Heart left ventricle (tissue), 16 donors: ENCODE data around the gene BCR. TPM values are rescaled to one million over a fixed set of nuclear protein-coding genes. Genes with fewer than 3 reads are reported as not detected.
A peak's percentile ranks its signal among the peaks of the same experiment; 100 is the strongest.
"Not testable (repeated sequence)": the region's sequence is repeated elsewhere in the genome, so short reads cannot be mapped to it uniquely, and the experiment has no call there.

Experiments
- ATAC-seq, 4 donors: fragments of 200-7000 bp; cut with Tn5 transposase; one replicate each; pipeline ENCODE4 v1.9.1; 2020 to 2022; ENCODE audit warnings: moderate library complexity in 4 of 4, mild to moderate bottlenecking in 3 of 4, moderate number of reproducible peaks in 1 of 4
- DNase-seq, 5 donors: peaks; one replicate each; pipeline ENCODE4 v3.0.0-alpha.2; 2020
- H3K27ac ChIP-seq, 12 donors: fragments of 200-600 bp; sonication (generic) in 4 of 12; one replicate each; pipeline versions ENCODE4 v1.5.0 to v1.8.0; 2016 to 2022; ENCODE audit warnings: mild to moderate bottlenecking in 2 of 12
- H3K27me3 ChIP-seq, 9 donors: fragments of 200-600 bp; sonication (generic) in 2 of 9; one replicate each; pipeline versions ENCODE4 v1.5.1 to v1.8.0; 2016 to 2022; ENCODE audit warnings: mild to moderate bottlenecking in 3 of 9
- H3K36me3 ChIP-seq, 9 donors: fragments of 200-600 bp; sonication (generic) in 2 of 9; one replicate each; pipeline versions ENCODE4 v1.5.0 to v1.8.0; 2018 to 2022; ENCODE audit warnings: mild to moderate bottlenecking in 2 of 9
- H3K4me1 ChIP-seq, 12 donors: fragments of 200-600 bp; sonication (generic) in 4 of 12; one replicate each; pipeline versions ENCODE4 v1.5.0 to v1.8.0; 2016 to 2022; ENCODE audit warnings: mild to moderate bottlenecking in 3 of 12
- H3K4me3 ChIP-seq, 12 donors: fragments of 200-600 bp; sonication (generic) in 4 of 12; one replicate each; pipeline versions ENCODE4 v1.5.0 to v1.8.0; 2017 to 2022; ENCODE audit warnings: mild to moderate bottlenecking in 9 of 12, moderate library complexity in 4 of 12
- H3K9me3 ChIP-seq, 12 donors: fragments of 200-600 bp; sonication (generic) in 4 of 12; one replicate each; pipeline versions ENCODE4 v1.5.0 to v1.8.0; 2016 to 2022; ENCODE audit warnings: mild to moderate bottlenecking in 1 of 12
- CTCF ChIP-seq, 12 donors: fragments of 200-600 bp; sonication (generic) in 4 of 12; IDR thresholded peaks; one replicate each; pipeline versions ENCODE4 v1.5.0 to v1.8.0; 2018 to 2022; ENCODE audit warnings: antibody characterized with exemption in 12 of 12, mild to moderate bottlenecking in 5 of 12
- POLR2A ChIP-seq, 2 donors: fragments of 450-650 bp; IDR thresholded peaks; one replicate each; pipeline ENCODE4 v1.6.1; 2017; ENCODE audit warnings: antibody characterized with exemption in 2 of 2, mild to moderate bottlenecking in 2 of 2, moderate library complexity in 2 of 2
- WGBS, 4 donors: extraction: QIAGEN DNeasy Blood & Tissue Kit in 2 of 4; methylation state at CpG; one replicate each; pipeline versions ENCODE4 v1.1.5 to v1.1.7; 2013 to 2018; 5-methylcytosine and 5-hydroxymethylcytosine counted together
- intact Hi-C, 10 donors: fragments of 100-400 bp; cut with DNase I; formaldehyde crosslinking; loops; one replicate each; pipeline versions ENCODE4 v1.11.1 to v1.14.2; 2022
- polyA plus RNA-seq, 2 donors: library from polyadenylated mRNA; stranded (reverse); fragments of 200-250 nt; gene quantifications; one replicate each; pipeline ENCODE4 v1.2.3, GENCODE V29; 2013
- total RNA-seq, 9 donors: library from RNA; depleted of rRNA in 2 of 9; stranded (reverse); fragments of >200 nt in 2 of 9; fragmentation: NEBNext Ultra II Directional in 3 of 9; extraction: Animal tissue kit (Norgen Biotek cat#: 25700) in 3 of 9; gene quantifications; one replicate each; pipeline versions ENCODE4 v1.1.0 to v1.2.4, GENCODE V29; 2016 to 2023
- donor health status: ischemic (EF 13 %, LVEDD 7.1; RV severe dilation, severe dysfunction).
- donor health status: healthy with polysubstance abuse.
- donor health status: DM: no; HTN: yes; CAD: no.
- donor health status: DM: no; HTN: no; CAD: no.
- donor health status: ischemic (EF 25% LVEDD 6.9; RV normal size, moderate dysfunction).
- donor health status: ischemic (EF 25% LVEDD 5.7; RV mildly dilated, moderate dysfunction).
- donor health status: healthy.
- donor health status: DM: yes; HTN: yes; CAD: no.
- donor health status: ischemic (EF 35%, LVEDD 5.7; RV mildly dilated, moderate dysfunction).
- donor health status: nonischemic (EF 11% LVEDD 7.7; RV severe dilation, severe dysfunction).
- donor health status: DM: yes; HTN: yes; CAD: no.
- donor health status: PGD.
- donor health status: ischemic (EF 29% LVEDD 5.4; RV normal size, mild dysfunction).
- donor health status: nonischemic (EF 23%, LVEDD 6.1; RV moderate dilation, normal function).

Gene BCR
- total and polyA plus RNA-seq, 11 donors, result 12.6 to 51.1 (median 28.7) TPM

- ATAC-seq (no peak), DNase-seq (no peak)
- Histone ChIP-seq H3K27ac (no peak overlapping the region), H3K4me3 (no peak overlapping the region), H3K9me3 (no peaks in the 10 kb centered on the region), H3K27me3 (no peaks in the 10 kb centered on the region), H3K4me1 (peaks cover 0 to 10% (median 4%) of the 10 kb centered on the region in 12 donors), H3K36me3 (no peaks in the 10 kb centered on the region)
- 89 to 92% (median 90%) methylated on average over 10 of the region's 10 CpGs for WGBS, 4 donors
- intact Hi-C loops, result no loop called here
- no peak for TF ChIP-seq CTCF (IDR thresholded peaks at IDR 0.05)
- no peak for TF ChIP-seq POLR2A (IDR thresholded peaks at IDR 0.05)
Measured at GRCh38 chr22:23132376-23133091, 47.8 kb upstream of the BCR start.

- 90 to 92% (median 91%) methylated on average over 10 of the region's 10 CpGs for WGBS, 4 donors
- Histone ChIP-seq H3K4me1 (peaks cover 0 to 17% (median 5%) of the 10 kb centered on the region in 12 donors), H3K9me3 (no peaks in the 10 kb centered on the region), H3K27me3 (no peaks in the 10 kb centered on the region), H3K27ac (no peak overlapping the region), H3K4me3 (no peak overlapping the region), H3K36me3 (no peaks in the 10 kb centered on the region)
- DNase-seq (no peak), ATAC-seq (no peak)
- no peak for TF ChIP-seq CTCF (IDR thresholded peaks at IDR 0.05)
- no peak for TF ChIP-seq POLR2A (IDR thresholded peaks at IDR 0.05)
- intact Hi-C loops, result no loop called here
Measured at GRCh38 chr22:23133922-23134321, 46.4 kb upstream of the BCR start.

GRCh38 chr22:23136991-23137390, 43.3 kb upstream of the BCR start:
- H3K4me3 ChIP-seq, DNase-seq, ATAC-seq, H3K27me3 ChIP-seq, H3K9me3 ChIP-seq, H3K36me3 ChIP-seq, intact Hi-C loops: not testable (repeated sequence)
- WGBS, 4 donors, result 80 to 88% (median 84%) methylated on average over 3 to 4 of the region's 4 CpGs
- Histone ChIP-seq H3K27ac (peak overlapping the region in 1 of 12 donors; percentile 61), H3K4me1 (peaks cover 0 to 24% (median 10%) of the 10 kb centered on the region in 12 donors)

- Histone ChIP-seq H3K27me3 (no peaks in the 10 kb centered on the region), H3K36me3 (no peaks in the 10 kb centered on the region), H3K4me3 (no peak overlapping the region), H3K27ac (peak overlapping the region in 1 of 12 donors; percentile 61), H3K4me1 (peaks cover 0 to 29% (median 14%) of the 10 kb centered on the region in 12 donors), H3K9me3 (no peaks in the 10 kb centered on the region)
- ATAC-seq, result no peak
- intact Hi-C loops, result no loop called here
- no peak for DNase-seq
- 55 to 72% (median 65%) methylated on average over 3 of the region's 3 CpGs for WGBS, 4 donors
- TF ChIP-seq POLR2A (IDR thresholded peaks at IDR 0.05) (no peak), CTCF (IDR thresholded peaks at IDR 0.05) (no peak)
Measured at GRCh38 chr22:23137468-23137867, 42.8 kb upstream of the BCR start.
